Suprapubic skin (tissue), 4 donors: ENCODE results near the gene ANKEF1. TPM values are rescaled to one million over a fixed set of nuclear protein-coding genes. Genes with fewer than 3 reads are reported as not detected.

ENCODE experiments used
- DNase-seq, 2 donors: peaks; one replicate each; pipeline ENCODE4 v3.0.0-alpha.2; 2019; ENCODE audit warnings: low spot score in 2 of 2
- H3K27ac ChIP-seq: fragments of 200-600 bp; sonication (generic); one replicate; pipeline ENCODE4 v1.5.1; 2019
- H3K27me3 ChIP-seq: fragments of 200-600 bp; sonication (generic); one replicate; pipeline ENCODE4 v1.5.1; 2019
- H3K36me3 ChIP-seq: fragments of 200-600 bp; sonication (generic); one replicate; pipeline ENCODE4 v1.5.1; 2019
- H3K4me1 ChIP-seq: fragments of 200-600 bp; sonication (generic); one replicate; pipeline ENCODE4 v1.5.1; 2019
- H3K4me3 ChIP-seq: fragments of 200-600 bp; sonication (generic); one replicate; pipeline ENCODE4 v1.5.1; 2019; ENCODE audit warnings: mild to moderate bottlenecking
- H3K9me3 ChIP-seq: fragments of 200-600 bp; sonication (generic); one replicate; pipeline ENCODE4 v1.5.1; 2019
- CTCF ChIP-seq, 2 donors: fragments of 200-600 bp in 1 of 2; fragments of 450-650 bp in 1 of 2; sonication (generic) in 1 of 2; IDR thresholded peaks; one replicate each; pipeline ENCODE4 v1.5.1; 2016 to 2019; ENCODE audit warnings: antibody characterized with exemption in 2 of 2, mild to moderate bottlenecking in 1 of 2, moderate library complexity in 1 of 2
- EP300 ChIP-seq: sonication (generic); formaldehyde crosslinking; IDR thresholded peaks from one replicate; pipeline ENCODE4 v1.6.1; 2017; ENCODE audit warnings: antibody characterized with exemption
- POLR2A ChIP-seq, 2 donors: fragments of 450-650 bp; IDR thresholded peaks; one replicate each; pipeline ENCODE4 v1.6.1; 2017; ENCODE audit warnings: antibody characterized with exemption in 2 of 2, mild to moderate bottlenecking in 2 of 2, moderate library complexity in 2 of 2
- POLR2AphosphoS5 ChIP-seq, 3 donors: sonication (generic); formaldehyde crosslinking; IDR thresholded peaks; one replicate each; pipeline ENCODE4 v1.6.1; 2017; ENCODE audit warnings: antibody characterized with exemption in 3 of 3
- WGBS: methylation state at CpG from one replicate; pipeline ENCODE4 v1.1.5; 2018; 5-methylcytosine and 5-hydroxymethylcytosine counted together
- total RNA-seq, 4 donors: library from RNA; depleted of rRNA; stranded (reverse); fragments of >200 nt; gene quantifications; one replicate each; pipeline ENCODE4 v1.1.0, GENCODE V29; 2016

Gene ANKEF1
- total RNA-seq, 4 donors from 2014 or later, result 3.7 to 11.0 (median 4.6) TPM

DNA sequence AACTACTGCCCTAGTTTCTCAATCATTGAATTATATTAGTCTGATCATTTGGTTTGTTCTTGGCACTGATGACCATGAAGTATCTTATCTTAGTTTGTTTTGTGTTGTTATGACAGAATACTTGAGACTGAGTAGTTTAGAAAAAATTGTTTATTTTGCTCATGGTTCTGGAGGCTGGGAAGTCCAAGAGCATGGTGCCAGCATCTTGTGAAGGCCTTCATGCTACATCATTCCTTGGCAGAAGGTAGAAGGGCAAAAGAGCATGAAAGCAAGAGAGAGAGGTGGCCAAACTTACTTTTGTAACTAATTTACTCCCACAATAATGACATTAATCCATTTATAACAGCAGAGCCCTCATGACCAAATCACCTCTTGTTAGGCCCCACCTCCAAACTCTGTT is 40.1 kb upstream of the ANKEF1 start:
- no peak for DNase-seq
- Histone ChIP-seq H3K27ac (no peak overlapping the region), H3K36me3 (no peaks in the 10 kb centered on the region), H3K27me3 (no peaks in the 10 kb centered on the region), H3K4me3 (no peak overlapping the region), H3K4me1 (no peaks in the 10 kb centered on the region), H3K9me3 (no peaks in the 10 kb centered on the region)
- TF ChIP-seq EP300 (no peak), CTCF (IDR thresholded peaks at IDR 0.05) (no peak), POLR2A (IDR thresholded peaks at IDR 0.05) (no peak), POLR2AphosphoS5 (IDR thresholded peaks at IDR 0.05) (no peak)

DNA sequence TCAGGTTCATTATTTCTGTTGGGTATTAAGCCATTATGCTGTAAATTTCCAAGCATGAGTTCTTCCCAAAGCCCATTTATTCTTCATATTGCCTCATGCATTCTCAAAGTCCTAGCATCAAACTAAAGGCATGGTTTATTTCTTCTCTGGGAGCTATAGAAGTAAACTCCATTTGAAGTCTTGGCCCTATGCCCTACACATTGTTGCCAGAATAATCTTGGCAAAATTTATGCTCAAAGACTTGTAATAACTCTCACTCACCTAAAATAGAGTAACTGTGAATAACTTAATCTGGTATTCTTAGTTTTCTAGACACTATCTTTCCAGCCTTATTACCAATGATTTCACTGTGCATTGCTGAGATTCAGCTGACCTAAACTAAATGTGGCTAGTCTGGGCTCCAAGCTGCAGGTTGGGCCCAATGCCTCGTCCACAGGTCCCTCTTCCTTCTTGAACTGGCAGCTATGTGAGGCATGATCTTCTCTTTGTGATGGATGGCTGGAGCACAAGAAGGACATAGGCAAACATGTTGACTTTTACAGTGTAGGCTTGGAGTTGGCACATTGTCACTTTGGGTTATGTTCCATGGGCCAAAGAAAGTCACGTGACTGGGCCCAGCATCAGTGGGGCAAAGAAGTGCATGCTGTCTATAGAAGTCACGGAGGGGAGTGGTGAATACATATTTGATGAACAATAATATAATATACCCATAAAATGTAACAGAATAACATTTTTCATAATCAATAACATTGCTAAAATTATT is 39.1 kb upstream of the ANKEF1 start:
- Histone ChIP-seq H3K4me3 (no peak overlapping the region), H3K27ac (no peak overlapping the region), H3K4me1 (no peaks in the 10 kb centered on the region), H3K9me3 (no peaks in the 10 kb centered on the region), H3K36me3 (no peaks in the 10 kb centered on the region), H3K27me3 (no peaks in the 10 kb centered on the region)
- DNase-seq, result no peak
- WGBS, result 75% methylated on average over 3 of the region's 3 CpGs
- TF ChIP-seq POLR2A (IDR thresholded peaks at IDR 0.05) (no peak), CTCF (IDR thresholded peaks at IDR 0.05) (no peak), EP300 (no peak), POLR2AphosphoS5 (IDR thresholded peaks at IDR 0.05) (no peak)

- no peaks in the 10 kb centered on the region for H3K36me3 ChIP-seq
- no peak for TF ChIP-seq CTCF (IDR thresholded peaks at IDR 0.05)
- no peak for TF ChIP-seq EP300
- TF ChIP-seq POLR2A (IDR thresholded peaks at IDR 0.05), result no peak
- TF ChIP-seq POLR2AphosphoS5 (IDR thresholded peaks at IDR 0.05), result no peak
- H3K9me3 ChIP-seq, result no peaks in the 10 kb centered on the region
- whole genome bisulfite sequencing, result 96% methylated on average over 1 of the region's 1 CpG
- no peaks in the 10 kb centered on the region for H3K4me1 ChIP-seq
- H3K27ac ChIP-seq, result no peak overlapping the region
- no peak overlapping the region for H3K4me3 ChIP-seq
- DNase-seq, result no peak
- H3K27me3 ChIP-seq, result no peaks in the 10 kb centered on the region
These were observed 37.8 kb upstream of the ANKEF1 start for GRCh38 chr20:9996944-9997343.

DNA sequence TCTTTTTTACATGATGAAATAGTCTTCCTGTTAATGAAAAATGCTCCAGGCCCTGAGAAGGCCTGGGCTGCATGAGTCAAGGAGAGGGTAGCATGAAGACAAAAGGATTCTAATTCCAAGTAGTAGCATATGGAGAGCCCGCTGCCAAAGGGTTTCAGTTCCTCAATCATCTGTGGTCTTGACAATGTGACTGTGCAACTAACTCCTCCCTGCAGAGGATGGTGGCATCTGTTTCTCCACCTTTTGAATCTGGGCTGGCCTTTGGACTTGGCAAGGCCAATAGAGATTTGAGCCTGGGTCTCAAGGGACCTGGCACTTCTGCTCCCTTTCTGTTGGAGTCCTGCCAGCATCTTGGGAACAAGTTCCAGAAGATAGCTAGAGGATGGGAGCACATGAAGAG is 35.1 kb upstream of the ANKEF1 start:
- no peaks in the 10 kb centered on the region for H3K36me3 ChIP-seq
- 79% methylated on average over 1 of the region's 1 CpG for WGBS
- no peaks in the 10 kb centered on the region for H3K27me3 ChIP-seq
- no peak overlapping the region for H3K4me3 ChIP-seq
- H3K27ac ChIP-seq, result no peak overlapping the region
- H3K4me1 ChIP-seq, result no peaks in the 10 kb centered on the region
- DNase-seq, result no peak
- no peaks in the 10 kb centered on the region for H3K9me3 ChIP-seq
- no peak for TF ChIP-seq POLR2AphosphoS5 (IDR thresholded peaks at IDR 0.05)
- no peak for TF ChIP-seq CTCF (IDR thresholded peaks at IDR 0.05)
- no peak for TF ChIP-seq POLR2A (IDR thresholded peaks at IDR 0.05)
- no peak for TF ChIP-seq EP300

GRCh38 chr20:10002866-10003265 is 31.9 kb upstream of the ANKEF1 start:
- Histone ChIP-seq H3K4me3 (no peak overlapping the region), H3K27me3 (no peaks in the 10 kb centered on the region), H3K36me3 (no peaks in the 10 kb centered on the region), H3K27ac (no peak overlapping the region), H3K9me3 (no peaks in the 10 kb centered on the region), H3K4me1 (no peaks in the 10 kb centered on the region)
- 53% methylated on average over 1 of the region's 1 CpG for WGBS
- no peak for DNase-seq
- TF ChIP-seq EP300 (no peak), CTCF (IDR thresholded peaks at IDR 0.05) (no peak), POLR2A (IDR thresholded peaks at IDR 0.05) (no peak), POLR2AphosphoS5 (IDR thresholded peaks at IDR 0.05) (no peak)
